Left lung (tissue), 10 donors: ENCODE measurements around the gene CCS. TPM values are rescaled to one million over a fixed set of nuclear protein-coding genes. Genes with fewer than 3 reads are reported as not detected.
A peak's percentile ranks its signal among the peaks of the same experiment; 100 is the strongest.

Experiments used
- ATAC-seq: fragments of 200-7000 bp; cut with Tn5 transposase; one replicate; pipeline ENCODE4 v1.9.1; 2020; ENCODE audit warnings: moderate library complexity
- DNase-seq, 4 donors: peaks; one replicate each; pipeline ENCODE4 v3.0.0-alpha.2; 2013 to 2020
- H3K27ac ChIP-seq, 2 donors: fragments of 200-600 bp; sonication (generic) in 1 of 2; one replicate each; pipeline versions ENCODE4 v1.5.0 to v1.8.0; 2020 to 2021
- H3K27me3 ChIP-seq, 2 donors: fragments of 200-600 bp; sonication (generic) in 1 of 2; one replicate each; pipeline versions ENCODE4 v1.5.0 to v1.8.0; 2020 to 2021
- H3K36me3 ChIP-seq, 2 donors: fragments of 200-600 bp; sonication (generic) in 1 of 2; one replicate each; pipeline versions ENCODE4 v1.5.0 to v1.8.0; 2020 to 2021
- H3K4me1 ChIP-seq, 2 donors: fragments of 200-600 bp; one replicate each; pipeline ENCODE4 v1.8.0; 2021
- H3K4me3 ChIP-seq, 2 donors: fragments of 200-600 bp; sonication (generic) in 1 of 2; one replicate each; pipeline versions ENCODE4 v1.5.0 to v1.8.0; 2020 to 2021; ENCODE audit warnings: mild to moderate bottlenecking in 1 of 2
- H3K9me3 ChIP-seq, 2 donors: fragments of 200-600 bp; sonication (generic) in 1 of 2; one replicate each; pipeline versions ENCODE4 v1.5.0 to v1.8.0; 2020 to 2021
- intact Hi-C, 2 donors: fragments of 100-400 bp; cut with DNase I; formaldehyde crosslinking; loops; one replicate each; pipeline versions ENCODE4 v1.11.2 to v1.14.2; 2022
- polyA plus RNA-seq, 6 donors: library from polyadenylated mRNA; unstranded; fragments of 120-200 nt; gene quantifications; one replicate each; pipeline ENCODE4 v1.2.1, GENCODE V29; 2013; ENCODE audit not compliant: insufficient read length in 6 of 6
- total RNA-seq, 2 donors: library from RNA; stranded (reverse); fragmentation: NEBNext Ultra II Directional; extraction: Animal tissue kit (Norgen Biotek cat#: 25700); gene quantifications; one replicate each; pipeline ENCODE4 v1.2.1, GENCODE V29; 2021
- TF ChIP-seq, protein P1 (sequence below), 2 donors: fragments of 200-600 bp; sonication (generic) in 1 of 2; IDR thresholded peaks; one replicate each; pipeline versions ENCODE4 v1.5.0 to v1.8.0; 2021; ENCODE audit warnings: antibody characterized with exemption in 2 of 2
- donor health status: DM: no; HTN: yes; CAD: no.
- donor health status: DM: no; HTN: no; CAD: no.

CCS gene
- total and polyA plus RNA-seq, 8 donors = 29.0 to 101 (median 82.0) TPM

DNA sequence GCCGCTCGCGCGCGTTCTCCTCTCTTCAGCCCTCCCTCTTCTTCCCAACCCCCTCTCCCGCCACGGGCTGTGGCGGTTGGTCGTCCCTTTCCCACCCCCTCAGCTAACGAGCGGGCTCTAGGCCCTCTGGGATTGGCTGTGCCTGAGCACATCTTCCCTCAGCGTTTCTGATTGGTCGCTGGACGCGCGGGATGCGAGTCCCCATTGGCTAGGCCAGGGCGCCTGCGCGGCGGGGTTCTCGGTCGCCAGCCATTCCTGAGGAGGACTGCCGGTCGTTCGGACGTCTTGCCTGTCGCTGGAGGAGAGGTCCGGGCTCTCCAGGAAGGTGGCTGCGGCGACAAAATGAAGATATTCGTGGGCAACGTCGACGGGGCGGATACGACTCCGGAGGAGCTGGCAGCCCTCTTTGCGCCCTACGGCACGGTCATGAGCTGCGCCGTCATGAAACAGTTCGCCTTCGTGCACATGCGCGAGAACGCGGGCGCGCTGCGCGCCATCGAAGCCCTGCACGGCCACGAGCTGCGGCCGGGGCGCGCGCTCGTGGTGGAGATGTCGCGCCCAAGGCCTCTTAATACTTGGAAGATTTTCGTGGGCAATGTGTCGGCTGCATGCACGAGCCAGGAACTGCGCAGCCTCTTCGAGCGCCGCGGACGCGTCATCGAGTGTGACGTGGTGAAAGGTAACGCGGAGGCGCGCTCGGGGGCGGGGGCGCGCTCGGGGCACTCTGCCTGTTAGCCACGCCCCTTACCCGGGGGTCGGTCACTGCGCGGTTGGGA lies 23.6 kb downstream of the CCS start, which contains the start of gene RBM14:
RBM14 (plus strand) TSS at position 252 of the 776 bp plus-strand sequence; CDS start at position 343, 91 bp downstream.
- H3K27me3 ChIP-seq = no peaks in the 10 kb centered on the region
- DNase-seq (peak; percentile 98 to 100 (median 98)), ATAC-seq (peak; percentile 95)
- peak within 1 kb of the TSS; percentile 93 to 98 for H3K27ac ChIP-seq
- intact Hi-C loops = no loop called here
- TF ChIP-seq, protein P1, sequence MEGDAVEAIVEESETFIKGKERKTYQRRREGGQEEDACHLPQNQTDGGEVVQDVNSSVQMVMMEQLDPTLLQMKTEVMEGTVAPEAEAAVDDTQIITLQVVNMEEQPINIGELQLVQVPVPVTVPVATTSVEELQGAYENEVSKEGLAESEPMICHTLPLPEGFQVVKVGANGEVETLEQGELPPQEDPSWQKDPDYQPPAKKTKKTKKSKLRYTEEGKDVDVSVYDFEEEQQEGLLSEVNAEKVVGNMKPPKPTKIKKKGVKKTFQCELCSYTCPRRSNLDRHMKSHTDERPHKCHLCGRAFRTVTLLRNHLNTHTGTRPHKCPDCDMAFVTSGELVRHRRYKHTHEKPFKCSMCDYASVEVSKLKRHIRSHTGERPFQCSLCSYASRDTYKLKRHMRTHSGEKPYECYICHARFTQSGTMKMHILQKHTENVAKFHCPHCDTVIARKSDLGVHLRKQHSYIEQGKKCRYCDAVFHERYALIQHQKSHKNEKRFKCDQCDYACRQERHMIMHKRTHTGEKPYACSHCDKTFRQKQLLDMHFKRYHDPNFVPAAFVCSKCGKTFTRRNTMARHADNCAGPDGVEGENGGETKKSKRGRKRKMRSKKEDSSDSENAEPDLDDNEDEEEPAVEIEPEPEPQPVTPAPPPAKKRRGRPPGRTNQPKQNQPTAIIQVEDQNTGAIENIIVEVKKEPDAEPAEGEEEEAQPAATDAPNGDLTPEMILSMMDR (IDR thresholded peaks at IDR 0.05) = no peak
- no peaks in the 10 kb centered on the region for H3K9me3 ChIP-seq
- H3K36me3 ChIP-seq = peaks cover 0 to 2% of the 10 kb centered on the region in 2 donors
- peak within 1 kb of the TSS; percentile 86 to 90 for H3K4me3 ChIP-seq
- peaks cover 10 to 50% of the 10 kb centered on the region in 2 donors for H3K4me1 ChIP-seq

DNA sequence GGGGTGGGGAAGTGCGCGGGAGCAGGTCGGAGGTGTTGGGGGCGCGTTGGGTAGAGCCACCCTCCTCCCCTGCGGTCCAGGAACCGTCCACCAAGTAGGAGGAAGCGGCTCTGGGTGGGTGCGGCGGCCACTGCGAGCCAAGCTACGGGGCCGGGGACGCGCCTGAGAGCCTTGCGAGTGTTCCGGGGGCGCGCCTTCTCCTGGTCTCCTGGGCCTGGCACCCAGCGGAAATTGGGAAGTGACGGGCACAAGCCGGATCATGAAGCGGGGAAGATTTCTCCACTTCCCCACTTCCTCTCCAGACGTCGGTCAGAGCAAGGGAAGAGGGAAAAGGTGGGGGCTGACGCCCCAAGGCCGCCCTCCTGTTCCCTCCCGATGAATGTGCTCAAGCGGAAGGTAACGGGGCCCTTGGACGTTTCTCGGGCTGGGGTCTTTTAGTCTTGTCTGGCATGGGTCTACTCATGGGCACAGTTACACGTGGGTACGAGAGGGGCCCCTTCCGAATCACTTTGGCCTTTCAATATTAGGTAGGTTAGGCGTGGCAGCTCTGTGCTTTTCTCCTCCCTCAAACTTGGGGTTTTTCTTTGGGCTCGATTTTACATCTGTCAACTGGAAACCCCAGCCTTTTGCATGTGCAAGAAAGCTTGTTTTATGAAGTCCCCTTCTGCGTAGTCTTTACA lies 24.3 kb downstream of the CCS start:
- ATAC-seq (peak; percentile 61), DNase-seq (peak in 2 of 4 donors; percentile 86 to 93)
- peak overlapping the region; percentile 93 to 98 for H3K27ac ChIP-seq

DNA sequence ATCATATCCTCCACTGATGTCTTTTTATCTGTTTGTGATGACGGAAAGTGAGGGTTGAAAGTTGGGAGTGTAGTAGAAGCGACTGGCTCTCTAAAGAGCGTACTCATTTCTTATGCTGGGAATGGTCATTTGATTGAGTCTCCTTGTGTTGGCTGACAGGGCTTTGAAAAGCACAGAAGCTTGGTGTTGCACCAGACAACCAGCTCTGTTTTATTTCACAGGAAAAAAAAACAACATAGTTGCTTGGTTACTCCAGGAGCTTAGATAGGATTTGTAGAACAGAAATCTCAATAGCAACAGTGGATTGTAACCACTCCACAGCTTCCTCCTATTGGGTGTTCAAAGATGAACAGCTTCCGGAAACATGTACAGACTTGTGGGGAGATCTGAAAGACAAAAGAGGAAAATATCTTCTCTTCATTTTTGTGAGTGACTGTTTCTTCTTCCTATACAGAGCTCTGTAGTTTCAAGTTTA lies 26.1 kb downstream of the CCS start:
- intact Hi-C loops = no loop called here
- Histone ChIP-seq H3K9me3 (no peaks in the 10 kb centered on the region), H3K27ac (peak overlapping the region; percentile 41 to 98), H3K4me3 (peak overlapping the region; percentile 86 to 90), H3K36me3 (peaks cover 0 to 26% of the 10 kb centered on the region in 2 donors), H3K27me3 (no peaks in the 10 kb centered on the region), H3K4me1 (peaks cover 10 to 73% of the 10 kb centered on the region in 2 donors)
- DNase-seq (peak in 1 of 4 donors; percentile 49), ATAC-seq (peak; percentile 1)
- TF ChIP-seq, protein P1 (IDR thresholded peaks at IDR 0.05) = no peak

More for the DNA sequence above, 24.3 kb downstream of the CCS start:
- no peaks in the 10 kb centered on the region for H3K9me3 ChIP-seq
- no peaks in the 10 kb centered on the region for H3K27me3 ChIP-seq
- peak overlapping the region; percentile 86 to 90 for H3K4me3 ChIP-seq
- peaks cover 10 to 58% of the 10 kb centered on the region in 2 donors for H3K4me1 ChIP-seq
- TF ChIP-seq, protein P1 (IDR thresholded peaks at IDR 0.05) = no peak
- intact Hi-C loops = no loop called here
- peaks cover 0 to 8% of the 10 kb centered on the region in 2 donors for H3K36me3 ChIP-seq

DNA sequence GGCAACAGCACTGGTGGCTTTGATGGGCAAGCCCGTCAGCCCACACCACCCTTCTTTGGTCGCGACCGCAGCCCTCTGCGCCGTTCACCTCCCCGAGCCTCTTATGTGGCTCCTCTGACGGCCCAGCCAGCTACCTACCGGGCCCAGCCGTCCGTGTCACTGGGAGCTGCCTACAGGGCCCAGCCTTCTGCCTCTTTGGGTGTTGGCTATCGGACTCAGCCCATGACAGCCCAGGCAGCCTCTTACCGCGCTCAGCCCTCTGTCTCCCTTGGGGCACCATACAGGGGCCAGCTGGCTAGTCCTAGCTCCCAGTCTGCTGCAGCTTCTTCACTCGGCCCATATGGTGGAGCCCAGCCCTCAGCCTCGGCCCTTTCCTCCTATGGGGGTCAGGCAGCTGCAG lies 31.5 kb downstream of the CCS start:
- intact Hi-C loops = no loop called here
- ATAC-seq (no peak), DNase-seq (no peak)
- Histone ChIP-seq H3K4me1 (peaks cover 0 to 60% of the 10 kb centered on the region in 2 donors), H3K27me3 (no peaks in the 10 kb centered on the region), H3K27ac (no peak overlapping the region), H3K9me3 (no peaks in the 10 kb centered on the region), H3K36me3 (peaks cover 0 to 80% of the 10 kb centered on the region in 2 donors), H3K4me3 (no peak overlapping the region)
- TF ChIP-seq, protein P1 (IDR thresholded peaks at IDR 0.05) = no peak
